Lower leg skin (tissue), 3 donors: ENCODE data around the gene NOD2.

ENCODE experiments used
- CTCF ChIP-seq, 3 donors: fragments of 450-650 bp; IDR thresholded peaks; one replicate each; pipeline ENCODE4 v1.5.1; 2016; ENCODE audit warnings: antibody characterized with exemption in 3 of 3, mild to moderate bottlenecking in 3 of 3, moderate library complexity in 2 of 3
- POLR2A ChIP-seq, 2 donors: fragments of 450-650 bp; IDR thresholded peaks; one replicate each; pipeline ENCODE4 v1.6.1; 2016 to 2017; ENCODE audit warnings: antibody characterized with exemption in 2 of 2, mild to moderate bottlenecking in 1 of 2, moderate library complexity in 1 of 2

GRCh38 chr16:50685462-50686063, 7.8 kb upstream of the NOD2 start:
- TF ChIP-seq CTCF (IDR thresholded peaks at IDR 0.05) (no peak), POLR2A (IDR thresholded peaks at IDR 0.05) (no peak)
